Kidney (tissue), 14 donors: Measurements from ENCODE around the gene PRKCQ. TPM values are rescaled to one million over a fixed set of nuclear protein-coding genes. Genes with fewer than 3 reads are reported as not detected.

Source experiments
- DNase-seq, 5 donors: peaks; one replicate each; pipeline ENCODE4 v3.0.0-alpha.2; 2013 to 2020
- FAIRE-seq: peaks from 2 replicates; lab custom pipeline; 2012; peaks lifted over from hg19 to GRCh38; lab: Jason Lieb, UNC
- H3K27ac ChIP-seq, 2 donors: one replicate each; pipeline ENCODE4 v1.7.0; 2013; ENCODE audit warnings: low read depth in 2 of 2, low read length in 2 of 2, inconsistent platforms in 1 of 2
- H3K27me3 ChIP-seq: one replicate; pipeline ENCODE4 v1.7.1; 2013; ENCODE audit warnings: low read length, inconsistent platforms; ENCODE audit not compliant: control insufficient read depth, insufficient read depth
- H3K36me3 ChIP-seq, 3 donors: one replicate each; pipeline versions ENCODE4 v1.7.0 to v1.7.1; 2013; ENCODE audit warnings: low read length in 3 of 3, control low read depth in 1 of 3, inconsistent platforms in 1 of 3; ENCODE audit not compliant: insufficient read depth in 3 of 3, control insufficient read depth in 2 of 3
- H3K4me1 ChIP-seq, 3 donors: one replicate each; pipeline versions ENCODE4 v1.7.0 to v1.7.1; 2013; ENCODE audit warnings: low read length in 3 of 3, inconsistent platforms in 1 of 3, low read depth in 1 of 3; ENCODE audit not compliant: control insufficient read depth in 2 of 3, insufficient read depth in 2 of 3
- H3K4me3 ChIP-seq, 3 donors: one replicate each; pipeline versions ENCODE4 v1.7.0 to v1.8.1; 2013; ENCODE audit warnings: low read length in 3 of 3, control low read depth in 1 of 3, inconsistent platforms in 1 of 3
- H3K9ac ChIP-seq, 3 donors: one replicate each; pipeline versions ENCODE4 v1.7.0 to v1.7.1; 2013; ENCODE audit warnings: low read length in 3 of 3, control low read depth in 1 of 3, inconsistent platforms in 1 of 3
- H3K9me3 ChIP-seq, 3 donors: one replicate each; pipeline versions ENCODE4 v1.7.0 to v1.7.1; 2013; ENCODE audit warnings: low read length in 3 of 3, control low read depth in 1 of 3, inconsistent platforms in 1 of 3; ENCODE audit not compliant: control insufficient read depth in 2 of 3, insufficient read depth in 1 of 3
- intact Hi-C: fragments of 100-400 bp; cut with DNase I; formaldehyde crosslinking; loops from one replicate; pipeline ENCODE4 v1.11.1; 2022
- polyA plus RNA-seq: library from polyadenylated mRNA; stranded (reverse); fragments of 350-450 nt; fragmentation: Illumina TruSeq; extraction: RNeasy Lipid Tissue Mini Kit (QIAGEN cat#74804); gene quantifications from one replicate; pipeline ENCODE4 v1.2.3, GENCODE V29; 2014; ENCODE audit warnings: low read depth, low replicate concordance; ENCODE audit not compliant: insufficient read depth
- total RNA-seq: library from RNA; stranded (reverse); fragmentation: NEBNext Ultra II Directional; extraction: Animal tissue kit (Norgen Biotek cat#: 25700); gene quantifications from one replicate; pipeline ENCODE4 v1.2.1, GENCODE V29; 2021
- TF ChIP-seq, protein P1 (sequence below): IDR thresholded peaks from 3 replicates; pipeline ENCODE4 v1.5.1; 2012; ENCODE audit warnings: mild to moderate bottlenecking, moderate library complexity, borderline replicate concordance; ENCODE audit not compliant: insufficient read depth; ENCODE audit errors: extremely low read depth
- donor health status: control.
- donor health status: control.
- donor health status: control.
- donor health status: control.
- donor health status: control.
- donor health status: DM: yes; HTN: yes; CAD: no.
- donor health status: Normal renal cell carcinoma (clear cell type).

PRKCQ gene
- total and polyA plus RNA-seq, 2 donors from 2014 or later, result 6.1 to 17.5 TPM

DNA sequence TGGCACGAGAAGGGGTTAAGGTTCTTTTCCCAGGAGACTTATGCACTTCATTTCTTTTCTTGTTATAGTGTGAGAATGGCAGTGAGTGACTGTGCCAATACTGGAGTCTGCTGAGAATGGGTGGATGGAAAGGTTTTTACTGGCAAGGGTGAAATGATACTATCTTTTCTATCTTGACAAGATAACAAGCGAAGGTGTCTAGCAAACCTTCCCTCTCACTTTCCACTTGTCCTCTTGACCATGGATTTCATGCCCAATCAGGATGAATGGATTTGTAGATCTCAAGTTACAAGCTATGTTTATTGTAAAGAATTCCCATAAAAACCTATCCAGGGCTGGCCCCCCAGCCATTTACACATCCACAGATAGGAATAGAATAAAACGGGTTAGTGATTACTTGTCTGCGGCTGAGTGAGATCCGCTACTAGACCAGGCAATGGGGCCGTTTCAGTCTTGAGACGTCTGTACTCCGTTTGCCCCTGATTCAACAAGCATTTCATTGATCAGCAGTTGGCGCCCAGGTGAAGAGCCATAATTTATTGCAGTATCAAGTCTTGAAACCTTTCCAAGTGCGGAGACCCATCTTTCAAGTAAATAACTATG, 152.6 kb downstream of the PRKCQ start:
- no peak for DNase-seq
- Histone ChIP-seq H3K27ac (no peak overlapping the region), H3K4me3 (no peak overlapping the region), H3K27me3 (no peaks in the 10 kb centered on the region), H3K4me1 (peaks cover 0 to 9% (median 5%) of the 10 kb centered on the region in 3 donors), H3K36me3 (no peaks in the 10 kb centered on the region), H3K9me3 (no peaks in the 10 kb centered on the region), H3K9ac (no peak overlapping the region)
- TF ChIP-seq, protein P1, sequence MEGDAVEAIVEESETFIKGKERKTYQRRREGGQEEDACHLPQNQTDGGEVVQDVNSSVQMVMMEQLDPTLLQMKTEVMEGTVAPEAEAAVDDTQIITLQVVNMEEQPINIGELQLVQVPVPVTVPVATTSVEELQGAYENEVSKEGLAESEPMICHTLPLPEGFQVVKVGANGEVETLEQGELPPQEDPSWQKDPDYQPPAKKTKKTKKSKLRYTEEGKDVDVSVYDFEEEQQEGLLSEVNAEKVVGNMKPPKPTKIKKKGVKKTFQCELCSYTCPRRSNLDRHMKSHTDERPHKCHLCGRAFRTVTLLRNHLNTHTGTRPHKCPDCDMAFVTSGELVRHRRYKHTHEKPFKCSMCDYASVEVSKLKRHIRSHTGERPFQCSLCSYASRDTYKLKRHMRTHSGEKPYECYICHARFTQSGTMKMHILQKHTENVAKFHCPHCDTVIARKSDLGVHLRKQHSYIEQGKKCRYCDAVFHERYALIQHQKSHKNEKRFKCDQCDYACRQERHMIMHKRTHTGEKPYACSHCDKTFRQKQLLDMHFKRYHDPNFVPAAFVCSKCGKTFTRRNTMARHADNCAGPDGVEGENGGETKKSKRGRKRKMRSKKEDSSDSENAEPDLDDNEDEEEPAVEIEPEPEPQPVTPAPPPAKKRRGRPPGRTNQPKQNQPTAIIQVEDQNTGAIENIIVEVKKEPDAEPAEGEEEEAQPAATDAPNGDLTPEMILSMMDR, result no peak
- FAIRE-seq, result no peak
- intact Hi-C loops, result loop anchor here (10.0 kb wide), 1 partner anchor 247 kb away; no protein-coding TSS in a partner anchor

DNA sequence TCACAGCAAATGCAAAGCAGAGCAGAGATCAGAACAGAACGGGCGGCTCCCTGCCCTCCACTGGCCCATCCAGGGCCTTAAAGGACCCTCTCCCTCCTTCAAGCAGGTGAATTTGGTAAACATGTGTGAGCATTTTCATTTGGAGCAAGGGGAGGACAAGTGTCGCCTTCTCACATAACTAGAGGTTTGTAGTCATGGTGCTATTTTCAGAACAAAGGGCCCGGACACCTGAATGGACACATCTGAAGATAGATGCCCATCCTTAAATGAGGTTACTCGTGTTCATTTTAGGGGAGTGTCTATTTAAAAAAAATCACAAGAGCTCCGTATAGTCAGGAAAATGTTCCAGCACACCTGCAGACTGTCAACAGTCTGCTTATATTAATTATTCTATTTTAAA, 153.8 kb downstream of the PRKCQ start:
- FAIRE-seq (no peak), DNase-seq (no peak)
- intact Hi-C loops, result loop anchor here (10.0 kb wide), 1 partner anchor 248 kb away; no protein-coding TSS in a partner anchor
- Histone ChIP-seq H3K36me3 (no peaks in the 10 kb centered on the region), H3K27me3 (no peaks in the 10 kb centered on the region), H3K27ac (no peak overlapping the region), H3K9ac (no peak overlapping the region), H3K4me1 (peaks cover 0 to 8% (median 4%) of the 10 kb centered on the region in 3 donors), H3K4me3 (no peak overlapping the region), H3K9me3 (no peaks in the 10 kb centered on the region)
- TF ChIP-seq, protein P1, result no peak

DNA sequence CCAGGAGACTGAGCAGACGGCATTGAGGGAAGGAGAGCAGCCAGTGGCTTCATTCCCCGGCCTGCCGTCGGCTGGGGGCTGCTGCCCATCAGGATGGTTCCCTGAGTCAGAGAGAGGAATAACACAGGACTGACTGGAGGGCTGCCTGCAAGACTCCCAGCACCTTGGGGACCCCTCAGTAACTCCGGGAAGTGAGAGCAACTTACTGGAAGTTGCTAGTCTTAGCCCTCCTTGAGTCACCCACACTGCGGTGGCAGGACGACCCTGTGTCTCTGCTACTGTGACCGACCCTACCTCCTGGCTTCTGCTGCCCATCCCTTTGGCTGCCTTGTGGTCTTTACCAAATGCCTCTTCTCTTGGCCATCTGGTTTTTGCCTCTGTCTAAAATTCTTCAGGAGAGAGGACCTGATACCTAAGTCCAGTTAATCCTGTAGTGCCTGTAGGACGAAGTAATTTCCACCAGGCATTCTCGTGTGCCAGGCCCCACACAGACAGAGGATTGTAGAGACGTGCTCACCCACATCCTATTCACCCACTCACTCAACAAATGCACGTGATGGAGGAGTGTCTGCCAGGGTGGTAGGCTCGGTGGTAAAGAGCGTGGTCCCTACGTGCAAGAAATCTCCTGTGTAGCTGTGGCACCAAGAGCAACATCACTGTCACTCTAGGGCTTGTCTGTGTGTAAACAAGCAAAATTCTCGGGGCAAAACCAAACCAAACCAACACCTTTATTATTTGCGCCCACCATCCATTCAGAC, 156.5 kb downstream of the PRKCQ start:
- Histone ChIP-seq H3K9ac (no peak overlapping the region), H3K4me3 (no peak overlapping the region), H3K4me1 (no peaks in the 10 kb centered on the region), H3K27ac (no peak overlapping the region), H3K27me3 (no peaks in the 10 kb centered on the region), H3K9me3 (no peaks in the 10 kb centered on the region), H3K36me3 (no peaks in the 10 kb centered on the region)
- intact Hi-C loops, result loop anchor here (10.0 kb wide), 1 partner anchor 251 kb away; no protein-coding TSS in a partner anchor
- TF ChIP-seq, protein P1, result no peak
- DNase-seq (no peak), FAIRE-seq (no peak)
